HepG2 (cell line): ENCODE results near the gene INPP4B.

Experiments
- KAT2B ChIP-seq: fragments of 150-350 bp; IDR thresholded peaks from 2 replicates; pipeline ENCODE4 v1.6.1; 2014; ENCODE audit warnings: low read depth, low read length, borderline replicate concordance
- ZNF274 ChIP-seq: sonication (generic); formaldehyde crosslinking; IDR thresholded peaks from 2 replicates; pipeline ENCODE4 v1.5.1; 2020; ENCODE audit warnings: mild to moderate bottlenecking, missing genetic modification reagents

- TF ChIP-seq ZNF274 = no peak
- no peak for TF ChIP-seq KAT2B
These were observed 12.3 kb upstream of the INPP4B start for GRCh38 chr4:142858446-142858845.
